Urothelium cell line (cell line): ENCODE measurements around the gene NSL1.
A peak's percentile ranks its signal among the peaks of the same experiment; 100 is the strongest.
"Not testable (repeated sequence)": the region's sequence is repeated elsewhere in the genome, so short reads cannot be mapped to it uniquely, and the experiment has no call there.

Source experiments
- DNase-seq: peaks from one replicate; pipeline ENCODE4 v3.0.0; 2011; ENCODE audit warnings: low spot score, mixed read lengths
- FAIRE-seq: peaks from 2 replicates; lab custom pipeline; 2011; peaks lifted over from hg19 to GRCh38; lab: Jason Lieb, UNC

NSL1 gene

GRCh38 chr1:212785871-212786270 is 5.7 kb downstream of the NSL1 start:
- FAIRE-seq (no peak), DNase-seq (no peak)

- FAIRE-seq (no peak), DNase-seq (no peak)
These were observed 7.6 kb downstream of the NSL1 start for GRCh38 chr1:212783976-212784375.

GRCh38 chr1:212782422-212783154 is 9.0 kb downstream of the NSL1 start:
- no peak for DNase-seq
- peak; percentile 56 for FAIRE-seq

- FAIRE-seq (no peak), DNase-seq (no peak)
These were observed 10.4 kb downstream of the NSL1 start for GRCh38 chr1:212781225-212781624.

- DNase-seq (no peak), FAIRE-seq (no peak)
These were observed 10.8 kb downstream of the NSL1 start for GRCh38 chr1:212780759-212781158.

- FAIRE-seq, DNase-seq: not testable (repeated sequence)
These were observed 12.5 kb downstream of the NSL1 start for GRCh38 chr1:212779086-212779485.

GRCh38 chr1:212777151-212777550 is 14.4 kb downstream of the NSL1 start:
- FAIRE-seq: no peak
- no peak for DNase-seq

GRCh38 chr1:212775241-212775640 is 16.3 kb downstream of the NSL1 start:
- FAIRE-seq (no peak), DNase-seq (no peak)

GRCh38 chr1:212774584-212774983 is 17.0 kb downstream of the NSL1 start:
- FAIRE-seq (no peak), DNase-seq (no peak)

GRCh38 chr1:212773011-212773410 is 18.6 kb downstream of the NSL1 start:
- DNase-seq (no peak), FAIRE-seq (no peak)

GRCh38 chr1:212771341-212771740 is 20.2 kb downstream of the NSL1 start:
- FAIRE-seq: no peak

GRCh38 chr1:212769459-212770167 is 22.0 kb downstream of the NSL1 start:
- FAIRE-seq: no peak

More at GRCh38 chr1:212771341-212771740, 20.2 kb downstream of the NSL1 start:
- DNase-seq: no peak

GRCh38 chr1:212766825-212767224 is 24.8 kb downstream of the NSL1 start:
- not testable (repeated sequence) for FAIRE-seq, DNase-seq

More at GRCh38 chr1:212769459-212770167, 22.0 kb downstream of the NSL1 start:
- no peak for DNase-seq

GRCh38 chr1:212764718-212765281 is 26.8 kb downstream of the NSL1 start:
- DNase-seq, FAIRE-seq: not testable (repeated sequence)

- FAIRE-seq: no peak
- no peak for DNase-seq
These were observed 28.7 kb downstream of the NSL1 start for GRCh38 chr1:212762839-212763238.

- no peak for DNase-seq
- FAIRE-seq: no peak
These were observed 29.3 kb downstream of the NSL1 start for GRCh38 chr1:212762234-212762633.

- FAIRE-seq (no peak), DNase-seq (peak; percentile 17)
These were observed 31.3 kb downstream of the NSL1 start for GRCh38 chr1:212760126-212760823.

GRCh38 chr1:212759683-212760082 is 31.9 kb downstream of the NSL1 start:
- FAIRE-seq: no peak
- DNase-seq: no peak

- no peak for FAIRE-seq
- no peak for DNase-seq
These were observed 36.9 kb downstream of the NSL1 start for GRCh38 chr1:212754680-212755079.

- DNase-seq (no peak), FAIRE-seq (no peak)
These were observed 37.4 kb downstream of the NSL1 start for GRCh38 chr1:212754193-212754592.

GRCh38 chr1:212753749-212754148 is 37.8 kb downstream of the NSL1 start:
- FAIRE-seq (no peak), DNase-seq (no peak)
